Stimulated activated naive CD4-positive, alpha-beta T cell (primary cell): ENCODE measurements around the gene MND1.

ENCODE experiments used
- DNase-seq, 6 experiments: peaks; one replicate each; lab custom pipeline; 2025; lab: John Stamatoyannopoulos, UW

Gene MND1

DNA sequence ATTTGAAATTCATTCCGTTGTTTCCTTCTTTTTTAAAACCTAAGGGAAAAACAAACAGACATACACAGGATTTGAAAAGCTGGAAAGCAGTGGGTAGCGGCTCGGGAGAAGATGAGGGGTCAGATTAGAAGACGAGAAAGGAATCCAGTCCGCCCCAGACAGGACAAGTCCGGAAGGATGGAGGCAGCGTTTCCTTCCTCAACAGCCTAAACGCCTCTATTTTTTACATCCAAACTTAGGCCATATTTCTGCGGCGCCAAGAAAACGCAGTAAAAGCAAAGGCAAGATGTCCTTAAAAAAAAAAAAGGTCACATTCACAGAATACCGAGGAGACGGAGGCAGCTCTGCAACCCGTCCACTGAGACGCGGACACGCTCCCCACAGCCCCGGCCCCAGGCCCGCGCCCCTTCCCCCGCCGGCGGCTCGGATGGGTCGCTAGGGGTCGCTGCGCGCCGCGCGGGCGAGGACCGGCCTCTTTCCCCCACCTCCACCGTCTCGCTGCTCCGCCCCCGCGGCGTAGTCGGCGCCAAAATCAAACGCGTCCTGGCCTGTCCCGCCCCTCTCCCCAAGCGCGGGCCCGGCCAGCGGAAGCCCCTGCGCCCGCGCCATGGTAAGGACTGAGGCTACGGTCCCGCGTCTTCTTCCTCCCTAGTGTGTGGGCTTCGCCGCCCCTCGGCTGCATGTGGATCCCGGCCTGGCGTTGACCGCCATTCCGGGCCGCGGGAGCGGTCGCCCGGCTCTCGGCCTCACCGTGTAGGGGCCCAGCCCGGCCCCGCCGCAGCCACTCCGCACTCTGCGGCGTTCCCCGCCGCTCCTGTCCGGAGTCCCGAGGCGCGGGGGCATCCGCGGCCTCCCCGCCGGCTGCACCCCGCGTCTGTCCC, at the start of gene MND1:
MND1 (plus strand) TSS at position 558 of the 881 bp plus-strand sequence; CDS start at position 608, 50 bp downstream.
- DNase-seq: peak; percentile 74 to 92 (median 87)

DNA sequence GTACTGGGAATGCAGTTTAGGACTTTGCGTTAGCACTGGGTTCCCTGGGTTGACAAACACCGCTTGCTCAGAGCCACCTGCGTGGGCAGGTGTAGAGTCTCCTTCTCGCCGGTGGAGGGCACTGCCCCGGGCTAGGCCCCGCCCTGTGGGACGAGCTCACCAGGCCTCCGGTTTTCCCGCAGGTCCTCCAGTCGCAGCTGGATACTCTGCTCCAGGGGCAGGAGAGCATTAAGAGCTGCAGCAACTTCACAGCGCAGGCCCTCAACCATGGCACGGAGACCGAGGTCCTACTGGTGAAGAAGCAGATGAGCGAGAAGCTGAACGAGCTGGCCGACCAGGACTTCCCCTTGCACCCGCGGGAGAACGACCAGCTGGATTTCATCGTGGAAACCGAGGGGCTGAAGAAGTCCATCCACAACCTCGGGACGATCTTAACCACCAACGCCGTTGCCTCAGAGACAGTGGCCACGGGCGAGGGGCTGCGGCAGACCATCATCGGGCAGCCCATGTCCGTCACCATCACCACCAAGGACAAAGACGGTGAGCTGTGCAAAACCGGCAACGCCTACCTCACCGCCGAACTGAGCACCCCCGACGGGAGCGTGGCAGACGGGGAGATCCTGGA, 49.2 kb upstream of the MND1 start:
- DNase-seq: no peak

GRCh38 chr4:153296040-153296823, 48.3 kb upstream of the MND1 start:
- no peak for DNase-seq

- DNase-seq: no peak
These were observed 47.4 kb upstream of the MND1 start for GRCh38 chr4:153297116-153297515.

- DNase-seq: no peak
These were observed 33.7 kb upstream of the MND1 start for GRCh38 chr4:153310793-153311192.

- no peak for DNase-seq
These were observed 29.6 kb upstream of the MND1 start for GRCh38 chr4:153314915-153315314.

- DNase-seq: peak in 3 of 6 experiments; percentile 15 to 50 (median 49)
These were observed 25.7 kb upstream of the MND1 start for GRCh38 chr4:153318696-153319320.

DNA sequence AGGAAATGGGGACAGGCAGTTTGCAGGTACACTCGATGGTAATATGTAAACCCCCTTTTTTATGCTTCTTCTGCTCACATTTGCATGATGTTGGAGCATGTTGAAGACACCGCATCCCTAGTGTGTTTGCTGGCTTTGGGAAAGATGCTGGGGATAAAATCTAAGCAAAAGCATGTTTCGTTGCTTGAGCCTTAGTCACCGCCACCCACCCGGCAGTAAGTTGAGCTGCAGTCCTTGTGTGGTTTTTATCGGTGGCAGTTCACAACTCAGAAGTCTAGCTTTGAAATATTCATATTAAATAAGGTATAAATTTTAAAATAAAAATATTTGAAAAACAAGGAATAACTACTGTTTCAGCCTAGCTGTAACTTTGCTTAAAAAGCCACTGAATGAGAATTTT, 21.7 kb upstream of the MND1 start:
- no peak for DNase-seq

GRCh38 chr4:153324046-153324445, 20.4 kb upstream of the MND1 start:
- DNase-seq: no peak

GRCh38 chr4:153325558-153325957, 18.9 kb upstream of the MND1 start:
- DNase-seq: no peak

- DNase-seq: no peak
These were observed 18.0 kb upstream of the MND1 start for GRCh38 chr4:153326513-153326912.

- DNase-seq: no peak
These were observed 17.2 kb upstream of the MND1 start for GRCh38 chr4:153327247-153327646.

GRCh38 chr4:153332936-153333335, 11.6 kb upstream of the MND1 start:
- DNase-seq: no peak

DNA sequence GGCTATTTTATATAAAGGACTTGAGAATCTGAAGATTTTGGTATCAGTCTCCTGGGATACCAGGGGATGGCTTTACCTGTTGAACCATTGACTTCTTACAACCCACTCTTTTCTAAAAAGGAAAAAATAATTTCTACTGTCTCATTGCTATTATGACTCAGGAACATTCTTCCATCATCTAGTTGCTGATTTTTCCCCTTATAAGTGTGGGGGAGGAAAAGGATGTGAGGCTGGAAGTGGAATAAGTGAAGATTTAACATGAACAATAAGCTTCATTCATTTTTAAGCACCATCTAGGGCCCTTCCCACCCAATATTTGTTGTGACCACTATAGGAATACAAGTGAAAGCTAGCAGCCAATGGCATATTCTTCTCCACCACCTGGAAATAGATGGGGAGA, 10.6 kb upstream of the MND1 start:
- DNase-seq: no peak

- no peak for DNase-seq
These were observed 8.8 kb upstream of the MND1 start for GRCh38 chr4:153335665-153336064.

GRCh38 chr4:153337686-153338085, 6.8 kb upstream of the MND1 start:
- DNase-seq: no peak

DNA sequence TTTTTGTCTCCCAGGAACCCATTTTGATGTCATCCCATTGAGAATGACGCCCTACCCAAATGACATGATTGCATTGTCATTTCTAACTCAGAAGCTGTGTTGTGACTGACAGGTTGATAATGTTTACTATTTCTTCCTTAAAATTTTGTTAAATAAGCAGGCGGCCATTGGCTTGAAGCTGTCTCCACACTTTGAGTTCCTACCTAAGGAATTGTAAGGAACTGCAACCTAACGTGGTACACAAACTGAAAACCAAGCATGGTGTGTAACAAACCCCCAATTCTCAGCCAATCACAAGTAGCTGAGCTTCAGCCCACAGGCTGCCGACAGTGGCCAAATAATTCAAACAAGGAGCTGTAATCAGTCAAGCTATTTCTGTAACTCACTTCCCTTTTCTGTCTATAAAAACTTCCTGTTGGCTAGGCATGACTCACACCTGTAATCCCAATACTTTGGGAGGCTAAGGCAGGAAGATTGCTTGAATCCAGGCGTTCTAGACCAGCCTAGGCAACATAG, 2.9 kb upstream of the MND1 start:
- no peak for DNase-seq

DNA sequence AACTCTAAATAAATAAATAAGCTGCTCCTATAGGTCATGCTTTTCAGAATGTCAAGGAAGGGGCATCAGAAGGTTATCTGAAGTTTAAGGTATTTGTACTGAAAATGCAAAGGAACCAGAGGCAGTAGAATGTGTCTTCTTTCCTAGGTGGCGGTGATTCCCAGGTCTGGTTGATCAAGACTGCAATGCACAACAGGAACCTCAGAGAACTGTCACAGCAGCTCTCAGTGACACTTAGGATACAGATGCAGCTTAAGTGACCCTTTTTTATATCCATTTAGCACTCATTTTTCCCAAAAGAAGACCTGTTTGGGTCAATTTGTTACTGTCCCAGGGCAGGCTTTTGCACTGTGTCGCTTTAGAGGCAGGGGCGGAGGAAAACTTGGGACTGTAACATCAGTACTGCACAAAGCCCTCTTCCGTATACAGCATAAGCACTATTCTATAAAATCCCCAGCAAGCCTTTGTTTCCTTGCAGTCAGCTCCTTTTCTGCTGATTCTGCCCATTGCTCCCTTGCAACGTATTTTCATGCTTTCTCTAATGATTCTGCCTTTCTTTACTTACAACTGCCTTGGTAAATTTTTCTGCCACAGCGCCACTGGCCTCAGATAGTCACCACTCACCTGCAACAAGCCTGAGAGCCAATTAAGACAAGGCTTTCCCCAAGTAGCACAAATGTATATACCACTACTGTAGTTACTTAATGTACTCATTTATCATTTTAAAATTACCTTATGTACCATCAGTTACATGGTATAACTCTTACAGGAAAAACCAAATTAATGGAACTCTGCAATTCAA, 1.5 kb upstream of the MND1 start:
- DNase-seq: no peak

DNA sequence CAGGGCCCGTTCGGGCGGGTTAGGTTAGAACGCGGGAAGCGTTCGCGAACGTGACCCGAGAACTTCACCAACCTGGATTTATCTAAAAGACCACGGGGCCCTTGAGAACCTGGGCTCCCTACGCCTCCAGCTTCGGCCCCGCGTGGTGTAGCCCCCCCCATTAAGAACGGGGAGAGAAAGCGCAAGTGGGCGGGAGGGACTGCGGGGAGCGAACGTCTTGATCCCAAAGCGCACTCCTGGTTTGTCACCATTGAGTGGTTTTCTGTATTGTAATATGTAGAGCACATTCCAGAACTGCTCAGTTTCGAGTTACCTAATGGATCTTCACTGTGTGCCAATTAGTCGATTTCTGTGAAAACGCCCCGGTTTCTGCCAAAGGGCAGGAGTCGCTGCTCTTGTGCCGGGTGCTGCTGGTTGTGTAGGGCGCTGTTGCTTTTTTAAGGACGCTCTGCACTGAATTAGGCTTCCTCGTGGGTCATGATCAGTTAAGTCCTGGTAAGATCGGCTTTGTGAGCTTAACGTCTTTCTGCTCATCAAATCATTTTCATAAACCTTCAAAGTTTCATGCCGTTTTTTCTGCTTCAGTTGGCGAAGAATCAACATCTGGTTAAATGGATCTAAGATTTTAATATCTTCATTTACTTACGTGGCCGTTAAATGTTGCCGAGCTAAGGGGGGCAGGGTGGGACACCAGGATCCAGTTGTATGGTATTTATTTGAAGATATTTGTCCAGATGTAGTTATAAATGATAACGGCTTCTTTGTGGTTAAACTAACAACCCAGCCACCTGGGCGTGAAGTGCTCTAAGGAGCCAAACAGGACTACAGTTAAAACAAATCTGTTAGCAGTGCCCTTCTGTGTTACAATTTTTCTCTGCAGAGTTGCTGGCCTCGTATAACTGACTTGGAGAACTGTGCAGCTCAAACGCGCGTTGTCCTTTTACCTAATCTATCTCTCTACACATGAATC, 809 bp downstream of the MND1 start:
- DNase-seq: peak; percentile 8 to 59 (median 35)

DNA sequence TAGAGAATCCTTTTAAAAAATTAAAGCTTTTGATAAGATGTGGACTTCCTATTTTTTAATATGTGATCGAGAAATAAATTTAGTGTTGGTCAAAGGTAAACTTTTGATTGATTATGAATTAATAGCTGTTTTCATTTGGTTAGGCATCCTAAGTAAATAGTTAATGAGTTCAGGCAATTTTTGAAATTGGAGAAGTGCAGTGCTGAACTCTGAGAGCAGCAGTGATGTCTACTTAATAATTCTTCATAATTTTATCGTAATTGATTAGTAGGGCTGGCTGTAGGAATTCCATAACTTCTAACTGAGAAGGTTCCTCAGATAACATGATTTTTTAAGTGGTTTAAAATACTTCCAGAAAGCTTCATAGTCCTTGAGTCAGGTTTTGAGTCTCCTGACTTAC, 1.5 kb downstream of the MND1 start:
- no peak for DNase-seq
